ENCODE data around the gene CDK5R2. TPM values are rescaled to one million over a fixed set of nuclear protein-coding genes. Genes with fewer than 3 reads are reported as not detected.

The CDK5R2 gene
- total and polyA plus RNA-seq, 10 donors = not detected

GRCh38 chr2:218981881-218982585 lies 22.6 kb downstream of the CDK5R2 start:
- no peaks in the 10 kb centered on the region for H3K9me3 ChIP-seq
- peaks cover 16 to 100% (median 78%) of the 10 kb centered on the region in 7 donors for H3K27me3 ChIP-seq (replicated peaks in 1 of 7)
- TF ChIP-seq CTCF (IDR thresholded peaks at IDR 0.05 in 8 of 11, conservative IDR thresholded peaks at IDR 0.05 in 3 of 11) (no peak), POLR2AphosphoS5 (IDR thresholded peaks at IDR 0.05) (peak in 2 of 3 donors; percentile 21 to 55), POLR2A (IDR thresholded peaks at IDR 0.05) (no peak)
- no peak overlapping the region for H3K27ac ChIP-seq
- peaks cover 33 to 64% (median 53%) of the 10 kb centered on the region in 6 donors for H3K4me1 ChIP-seq
- H3K4me3 ChIP-seq = peak overlapping the region; percentile 13 to 66 (median 25)
- 1 to 3% (median 2%) methylated on average over 19 to 69 of the region's 69 CpGs for WGBS, 5 donors
- H3K36me3 ChIP-seq = no peaks in the 10 kb centered on the region
- DNase-seq = peak; percentile 76
- intact Hi-C loops (cut with DNase I; ENCODE audit: low total_unique reads) = no loop called here

- intact Hi-C loops (cut with DNase I; ENCODE audit: low total_unique reads) = no loop called here
- Histone ChIP-seq H3K27me3 (replicated peaks in 1 of 7) (peaks cover 19 to 100% (median 84%) of the 10 kb centered on the region in 7 donors), H3K27ac (no peak overlapping the region), H3K9me3 (no peaks in the 10 kb centered on the region), H3K4me1 (peaks cover 33 to 64% (median 53%) of the 10 kb centered on the region in 6 donors), H3K4me3 (peak overlapping the region in 4 of 8 donors; percentile 18 to 66 (median 20)), H3K36me3 (no peaks in the 10 kb centered on the region)
- DNase-seq = no peak
- TF ChIP-seq POLR2AphosphoS5 (IDR thresholded peaks at IDR 0.05) (no peak), POLR2A (IDR thresholded peaks at IDR 0.05) (no peak), CTCF (IDR thresholded peaks at IDR 0.05 in 8 of 11, conservative IDR thresholded peaks at IDR 0.05 in 3 of 11) (no peak)
- 6 to 9% (median 7%) methylated on average over 15 to 28 of the region's 28 CpGs for WGBS, 5 donors
Measured at GRCh38 chr2:218982586-218983262, 23.3 kb downstream of the CDK5R2 start.

- Histone ChIP-seq H3K27ac (no peak overlapping the region), H3K9me3 (no peaks in the 10 kb centered on the region), H3K27me3 (replicated peaks in 1 of 7) (peaks cover 19 to 100% (median 89%) of the 10 kb centered on the region in 7 donors), H3K4me1 (peaks cover 33 to 64% (median 53%) of the 10 kb centered on the region in 6 donors), H3K4me3 (peak overlapping the region in 1 of 8 donors; percentile 37), H3K36me3 (no peaks in the 10 kb centered on the region)
- intact Hi-C loops (cut with DNase I; ENCODE audit: low total_unique reads) = no loop called here
- DNase-seq = no peak
- 6 to 16% (median 9%) methylated on average over 15 to 23 of the region's 23 CpGs for WGBS, 5 donors
- TF ChIP-seq POLR2AphosphoS5 (IDR thresholded peaks at IDR 0.05) = no peak
- no peak for TF ChIP-seq CTCF (IDR thresholded peaks at IDR 0.05 in 8 of 11, conservative IDR thresholded peaks at IDR 0.05 in 3 of 11)
- TF ChIP-seq POLR2A (IDR thresholded peaks at IDR 0.05) = no peak
Measured at GRCh38 chr2:218983263-218983933, 23.9 kb downstream of the CDK5R2 start.

GRCh38 chr2:218983934-218984238 lies 24.4 kb downstream of the CDK5R2 start:
- 9 to 18% (median 13%) methylated on average over 2 to 10 of the region's 10 CpGs for WGBS, 5 donors
- TF ChIP-seq POLR2AphosphoS5 (IDR thresholded peaks at IDR 0.05) = no peak
- no peak for TF ChIP-seq POLR2A (IDR thresholded peaks at IDR 0.05)
- no peak for TF ChIP-seq CTCF (IDR thresholded peaks at IDR 0.05 in 8 of 11, conservative IDR thresholded peaks at IDR 0.05 in 3 of 11)
- intact Hi-C loops (cut with DNase I; ENCODE audit: low total_unique reads) = no loop called here
- H3K9me3 ChIP-seq = no peaks in the 10 kb centered on the region
- H3K27me3 ChIP-seq (replicated peaks in 1 of 7) = peaks cover 19 to 100% (median 93%) of the 10 kb centered on the region in 7 donors
- no peaks in the 10 kb centered on the region for H3K36me3 ChIP-seq
- peaks cover 33 to 64% (median 53%) of the 10 kb centered on the region in 6 donors for H3K4me1 ChIP-seq
- DNase-seq = no peak
- H3K27ac ChIP-seq = no peak overlapping the region
- peak overlapping the region in 2 of 8 donors; percentile 13 to 37 for H3K4me3 ChIP-seq

Data from spleen (tissue), 11 donors.